ENCODE results near the gene BTN1A1.

Gene BTN1A1

DNA sequence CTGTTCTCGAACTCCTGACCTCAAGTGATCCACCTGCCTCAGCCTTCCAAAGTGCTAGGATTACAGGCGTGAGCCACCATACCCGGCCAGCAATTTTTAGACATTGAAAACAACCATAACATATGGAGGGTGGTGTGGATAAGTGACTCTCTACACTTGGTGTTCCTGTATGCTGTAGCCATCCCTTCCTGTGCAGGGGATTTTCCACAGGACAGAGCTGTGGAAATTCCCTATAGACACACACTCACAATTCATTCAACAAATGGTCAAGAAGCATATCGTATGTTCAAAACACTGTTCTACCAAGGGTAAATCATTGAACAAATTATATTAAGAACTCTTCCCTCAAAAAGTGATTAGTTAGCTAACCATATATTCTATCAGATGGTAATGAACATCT is 36.1 kb upstream of the BTN1A1 start:
- Histone ChIP-seq H3K9ac (ENCODE audit: low read length) (no peak overlapping the region), H3K79me1 (ENCODE audit: low read length) (no peaks in the 10 kb centered on the region), H3K36me3 (ENCODE audit: control insufficient read depth in 1 of 2, insufficient read depth in 2 of 2, low read length in 2 of 2) (peaks cover 51 to 82% of the 10 kb centered on the region in 2 experiments), H3K27me3 (ENCODE audit: insufficient read depth, low read length) (no peaks in the 10 kb centered on the region), H3K18ac (ENCODE audit: low read length) (no peak overlapping the region), H3K23ac (ENCODE audit: low read length) (no peak overlapping the region), H2BK12ac (ENCODE audit: low read length) (no peak overlapping the region), H3K4me1 (ENCODE audit: control insufficient read depth in 1 of 2, insufficient read depth in 2 of 2, low read length in 2 of 2) (peaks cover 0 to under 1% of the 10 kb centered on the region in 2 experiments), H4K91ac (ENCODE audit: low read depth, low read length) (no peak overlapping the region), H3K9me3 (ENCODE audit: insufficient read depth, low read depth, low read length) (peaks cover 2% of the 10 kb centered on the region), H2AFZ (ENCODE audit: insufficient read depth, low read length, poor library complexity) (no peak overlapping the region), H2BK120ac (ENCODE audit: insufficient read depth, low read length, poor library complexity) (no peak overlapping the region), H3K79me2 (ENCODE audit: control insufficient read depth, insufficient read depth, low read length, poor library complexity) (no peaks in the 10 kb centered on the region), H2BK5ac (ENCODE audit: low read depth, low read length, poor library complexity) (no peak overlapping the region), H3K27ac (ENCODE audit: low read depth, low read length) (no peak overlapping the region), H3K4me2 (ENCODE audit: low read length) (no peak overlapping the region), H4K8ac (ENCODE audit: low read depth, low read length) (no peak overlapping the region), H3K4me3 (ENCODE audit: low read depth, low read length) (no peak overlapping the region), H3K14ac (ENCODE audit: low read length) (no peak overlapping the region), H4K12ac (ENCODE audit: low read depth, low read length) (no peak overlapping the region), H2AK5ac (ENCODE audit: low read length) (no peak overlapping the region), H3K4ac (ENCODE audit: low read depth, low read length) (no peak overlapping the region)
- no CpG with 5 or more reads among the region's 4 CpGs for WGBS (ENCODE audit: extremely low coverage, insufficient coverage, insufficient read length)
- DNase-seq = no peak

DNA sequence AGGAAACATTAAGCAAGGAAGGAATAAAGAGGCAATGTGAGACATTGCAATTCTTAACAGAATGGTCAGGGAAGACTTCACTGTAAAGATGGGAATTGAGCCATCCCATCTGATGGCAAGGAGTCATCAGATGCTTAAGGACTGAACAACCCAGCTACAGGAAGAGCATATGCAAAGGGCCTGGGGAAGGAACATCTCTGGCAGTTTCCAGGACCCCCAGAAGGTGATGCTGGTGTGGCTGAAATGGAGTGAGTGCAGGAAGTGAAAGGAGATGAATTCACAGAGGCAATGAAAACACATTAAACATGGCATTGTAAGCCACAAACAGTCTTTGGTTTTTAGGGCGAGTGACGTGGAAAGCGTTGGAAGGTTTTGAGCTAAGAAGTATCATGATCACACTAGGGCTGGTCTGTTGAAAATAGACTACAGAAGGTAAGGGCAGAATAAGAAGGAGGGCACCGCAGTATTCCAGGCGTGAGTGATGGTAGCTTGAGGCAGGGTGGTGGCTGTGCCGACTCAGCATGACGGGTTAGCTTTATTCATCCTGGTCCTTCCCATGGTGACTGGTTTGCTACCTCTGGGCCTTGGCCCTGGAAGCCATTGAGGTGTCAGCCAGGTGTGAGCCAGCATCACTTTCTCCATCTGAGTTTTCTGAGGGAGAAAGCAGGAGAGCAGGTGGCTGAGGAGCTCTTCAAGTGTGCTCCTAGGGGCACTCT is 35.5 kb upstream of the BTN1A1 start:
- Histone ChIP-seq H2AFZ (ENCODE audit: insufficient read depth, low read length, poor library complexity) (no peak overlapping the region), H3K4ac (ENCODE audit: low read depth, low read length) (no peak overlapping the region), H3K79me1 (ENCODE audit: low read length) (no peaks in the 10 kb centered on the region), H4K8ac (ENCODE audit: low read depth, low read length) (no peak overlapping the region), H3K14ac (ENCODE audit: low read length) (no peak overlapping the region), H4K12ac (ENCODE audit: low read depth, low read length) (no peak overlapping the region), H3K9me3 (ENCODE audit: insufficient read depth, low read depth, low read length) (peaks cover 2% of the 10 kb centered on the region), H3K18ac (ENCODE audit: low read length) (no peak overlapping the region), H3K36me3 (ENCODE audit: control insufficient read depth in 1 of 2, insufficient read depth in 2 of 2, low read length in 2 of 2) (peaks cover 47 to 79% of the 10 kb centered on the region in 2 experiments), H2BK120ac (ENCODE audit: insufficient read depth, low read length, poor library complexity) (no peak overlapping the region), H2BK5ac (ENCODE audit: low read depth, low read length, poor library complexity) (no peak overlapping the region), H3K23ac (ENCODE audit: low read length) (no peak overlapping the region), H4K91ac (ENCODE audit: low read depth, low read length) (no peak overlapping the region), H3K4me1 (ENCODE audit: control insufficient read depth in 1 of 2, insufficient read depth in 2 of 2, low read length in 2 of 2) (no peaks in the 10 kb centered on the region), H3K9ac (ENCODE audit: low read length) (no peak overlapping the region), H2BK12ac (ENCODE audit: low read length) (no peak overlapping the region), H3K4me3 (ENCODE audit: low read depth, low read length) (no peak overlapping the region), H3K27me3 (ENCODE audit: insufficient read depth, low read length) (no peaks in the 10 kb centered on the region), H3K27ac (ENCODE audit: low read depth, low read length) (no peak overlapping the region), H2AK5ac (ENCODE audit: low read length) (no peak overlapping the region), H3K4me2 (ENCODE audit: low read length) (no peak overlapping the region), H3K79me2 (ENCODE audit: control insufficient read depth, insufficient read depth, low read length, poor library complexity) (no peaks in the 10 kb centered on the region)
- DNase-seq = no peak
- WGBS (ENCODE audit: extremely low coverage, insufficient coverage, insufficient read length) = no CpG with 5 or more reads among the region's 7 CpGs

GRCh38 chr6:26465776-26466175 is 34.3 kb upstream of the BTN1A1 start:
- H2AK5ac ChIP-seq (ENCODE audit: low read length) = no peak overlapping the region
- no peaks in the 10 kb centered on the region for H3K79me1 ChIP-seq (ENCODE audit: low read length)
- WGBS (ENCODE audit: extremely low coverage, insufficient coverage, insufficient read length) = no CpG with 5 or more reads among the region's 3 CpGs
- peaks cover 42 to 71% of the 10 kb centered on the region in 2 experiments for H3K36me3 ChIP-seq (ENCODE audit: control insufficient read depth in 1 of 2, insufficient read depth in 2 of 2, low read length in 2 of 2)
- no peak overlapping the region for H3K14ac ChIP-seq (ENCODE audit: low read length)
- no peak overlapping the region for H2AFZ ChIP-seq (ENCODE audit: insufficient read depth, low read length, poor library complexity)
- H3K27ac ChIP-seq (ENCODE audit: low read depth, low read length) = no peak overlapping the region
- H3K4me2 ChIP-seq (ENCODE audit: low read length) = no peak overlapping the region
- peaks cover 2% of the 10 kb centered on the region for H3K9me3 ChIP-seq (ENCODE audit: insufficient read depth, low read depth, low read length)
- H3K23ac ChIP-seq (ENCODE audit: low read length) = no peak overlapping the region
- H3K4ac ChIP-seq (ENCODE audit: low read depth, low read length) = no peak overlapping the region
- H3K18ac ChIP-seq (ENCODE audit: low read length) = no peak overlapping the region
- H4K8ac ChIP-seq (ENCODE audit: low read depth, low read length) = no peak overlapping the region
- no peaks in the 10 kb centered on the region for H3K4me1 ChIP-seq (ENCODE audit: control insufficient read depth in 1 of 2, insufficient read depth in 2 of 2, low read length in 2 of 2)
- H2BK120ac ChIP-seq (ENCODE audit: insufficient read depth, low read length, poor library complexity) = no peak overlapping the region
- H4K91ac ChIP-seq (ENCODE audit: low read depth, low read length) = no peak overlapping the region
- H3K4me3 ChIP-seq (ENCODE audit: low read depth, low read length) = no peak overlapping the region
- H3K9ac ChIP-seq (ENCODE audit: low read length) = no peak overlapping the region
- no peak overlapping the region for H2BK5ac ChIP-seq (ENCODE audit: low read depth, low read length, poor library complexity)
- no peaks in the 10 kb centered on the region for H3K27me3 ChIP-seq (ENCODE audit: insufficient read depth, low read length)
- no peak overlapping the region for H2BK12ac ChIP-seq (ENCODE audit: low read length)
- DNase-seq = no peak
- no peak overlapping the region for H4K12ac ChIP-seq (ENCODE audit: low read depth, low read length)
- H3K79me2 ChIP-seq (ENCODE audit: control insufficient read depth, insufficient read depth, low read length, poor library complexity) = no peaks in the 10 kb centered on the region

- no peak overlapping the region for H3K18ac ChIP-seq (ENCODE audit: low read length)
- no peak overlapping the region for H2BK120ac ChIP-seq (ENCODE audit: insufficient read depth, low read length, poor library complexity)
- H3K36me3 ChIP-seq (ENCODE audit: control insufficient read depth in 1 of 2, insufficient read depth in 2 of 2, low read length in 2 of 2) = peaks cover 30 to 50% of the 10 kb centered on the region in 2 experiments
- no peak overlapping the region for H2BK12ac ChIP-seq (ENCODE audit: low read length)
- no peak overlapping the region for H2BK5ac ChIP-seq (ENCODE audit: low read depth, low read length, poor library complexity)
- H3K9ac ChIP-seq (ENCODE audit: low read length) = no peak overlapping the region
- H3K27me3 ChIP-seq (ENCODE audit: insufficient read depth, low read length) = no peaks in the 10 kb centered on the region
- H3K27ac ChIP-seq (ENCODE audit: low read depth, low read length) = no peak overlapping the region
- no CpG with 5 or more reads among the region's 2 CpGs for WGBS (ENCODE audit: extremely low coverage, insufficient coverage, insufficient read length)
- H2AK5ac ChIP-seq (ENCODE audit: low read length) = no peak overlapping the region
- no peak overlapping the region for H3K4ac ChIP-seq (ENCODE audit: low read depth, low read length)
- no peak overlapping the region for H3K23ac ChIP-seq (ENCODE audit: low read length)
- no peak overlapping the region for H4K12ac ChIP-seq (ENCODE audit: low read depth, low read length)
- no peak overlapping the region for H4K8ac ChIP-seq (ENCODE audit: low read depth, low read length)
- no peak overlapping the region for H3K4me2 ChIP-seq (ENCODE audit: low read length)
- H4K91ac ChIP-seq (ENCODE audit: low read depth, low read length) = no peak overlapping the region
- no peak overlapping the region for H3K14ac ChIP-seq (ENCODE audit: low read length)
- no peaks in the 10 kb centered on the region for H3K79me1 ChIP-seq (ENCODE audit: low read length)
- no peak overlapping the region for H2AFZ ChIP-seq (ENCODE audit: insufficient read depth, low read length, poor library complexity)
- peaks cover 2% of the 10 kb centered on the region for H3K9me3 ChIP-seq (ENCODE audit: insufficient read depth, low read depth, low read length)
- no peak overlapping the region for H3K4me3 ChIP-seq (ENCODE audit: low read depth, low read length)
- H3K79me2 ChIP-seq (ENCODE audit: control insufficient read depth, insufficient read depth, low read length, poor library complexity) = no peaks in the 10 kb centered on the region
- no peak for DNase-seq
- H3K4me1 ChIP-seq (ENCODE audit: control insufficient read depth in 1 of 2, insufficient read depth in 2 of 2, low read length in 2 of 2) = no peaks in the 10 kb centered on the region
Measured at GRCh38 chr6:26468829-26469228, 31.3 kb upstream of the BTN1A1 start.

Data from trophoblast cell (in vitro differentiated cells and primary cell).